ENCODE data around the gene IGF2.

Gene IGF2

GRCh38 chr11:2102132-2102882 is 36.9 kb downstream of the IGF2 start:
- DNase-seq, result no peak

DNA sequence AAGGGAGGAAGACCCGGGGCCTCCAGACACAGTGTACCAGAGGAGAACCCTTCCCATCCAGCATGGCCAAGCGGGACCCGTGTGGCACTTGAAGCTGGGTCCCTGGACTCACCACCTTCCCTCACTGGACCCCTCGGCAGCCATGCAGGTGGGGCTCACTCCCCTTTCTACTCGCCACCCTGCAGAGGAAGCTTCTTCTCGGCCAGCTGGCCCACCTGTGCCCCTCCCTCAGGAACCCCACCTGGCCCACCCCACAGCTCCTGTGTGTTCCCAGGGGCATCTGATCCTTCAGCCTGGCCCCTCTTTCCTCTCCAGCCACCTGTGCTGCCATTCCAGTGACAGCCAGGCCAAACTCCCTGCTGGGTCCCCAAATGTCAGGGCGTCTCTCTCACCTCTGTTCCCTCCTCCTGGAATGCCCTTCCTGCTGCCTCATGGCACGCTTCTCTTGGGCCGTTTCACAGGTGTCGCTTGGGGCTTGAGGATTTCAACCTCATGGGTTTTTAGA is 38.0 kb downstream of the IGF2 start:
- no peak for DNase-seq

DNA sequence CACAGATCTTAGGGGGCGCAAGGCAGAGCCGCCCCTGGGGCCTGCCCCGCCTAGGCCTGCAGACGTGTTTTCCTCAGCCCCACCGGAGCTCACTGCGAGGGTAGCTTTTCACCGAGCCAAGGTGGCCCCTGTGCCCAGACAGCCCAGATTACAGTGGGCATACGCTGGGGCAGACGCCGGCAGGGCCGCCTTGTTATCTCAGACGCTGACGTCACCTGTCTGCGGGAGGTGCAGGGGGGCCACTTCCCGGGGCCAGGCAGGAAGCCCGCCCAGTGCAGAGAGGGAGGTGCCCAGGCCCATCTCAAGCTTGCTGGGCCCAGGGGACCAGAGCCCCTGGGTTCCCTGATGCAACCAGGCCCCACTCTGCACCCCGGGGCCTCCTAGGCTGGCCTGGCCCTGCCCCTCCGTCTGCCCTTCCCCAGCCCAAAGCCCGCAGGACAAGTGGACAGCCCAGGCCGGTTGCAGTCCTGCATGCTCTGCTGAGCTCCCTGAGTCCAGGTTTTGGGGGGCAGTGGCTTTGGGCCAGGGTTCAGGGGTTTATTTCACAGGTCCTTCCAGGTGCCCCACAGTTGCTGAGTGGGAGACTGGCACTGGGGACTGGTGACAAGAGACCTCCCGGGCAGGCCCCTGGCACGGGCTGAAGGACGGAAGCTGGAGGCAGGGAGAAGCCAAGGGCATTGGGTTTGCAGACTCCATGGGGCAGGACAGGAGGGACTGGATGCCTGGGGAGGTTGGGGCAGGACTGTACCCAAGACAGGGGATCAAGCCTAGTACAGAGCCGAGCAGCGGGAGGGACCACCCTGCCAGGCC is 38.6 kb downstream of the IGF2 start:
- DNase-seq, result no peak

- peak; percentile 27 for DNase-seq
Observed at GRCh38 chr11:2099516-2100349, 39.5 kb downstream of the IGF2 start.

DNA sequence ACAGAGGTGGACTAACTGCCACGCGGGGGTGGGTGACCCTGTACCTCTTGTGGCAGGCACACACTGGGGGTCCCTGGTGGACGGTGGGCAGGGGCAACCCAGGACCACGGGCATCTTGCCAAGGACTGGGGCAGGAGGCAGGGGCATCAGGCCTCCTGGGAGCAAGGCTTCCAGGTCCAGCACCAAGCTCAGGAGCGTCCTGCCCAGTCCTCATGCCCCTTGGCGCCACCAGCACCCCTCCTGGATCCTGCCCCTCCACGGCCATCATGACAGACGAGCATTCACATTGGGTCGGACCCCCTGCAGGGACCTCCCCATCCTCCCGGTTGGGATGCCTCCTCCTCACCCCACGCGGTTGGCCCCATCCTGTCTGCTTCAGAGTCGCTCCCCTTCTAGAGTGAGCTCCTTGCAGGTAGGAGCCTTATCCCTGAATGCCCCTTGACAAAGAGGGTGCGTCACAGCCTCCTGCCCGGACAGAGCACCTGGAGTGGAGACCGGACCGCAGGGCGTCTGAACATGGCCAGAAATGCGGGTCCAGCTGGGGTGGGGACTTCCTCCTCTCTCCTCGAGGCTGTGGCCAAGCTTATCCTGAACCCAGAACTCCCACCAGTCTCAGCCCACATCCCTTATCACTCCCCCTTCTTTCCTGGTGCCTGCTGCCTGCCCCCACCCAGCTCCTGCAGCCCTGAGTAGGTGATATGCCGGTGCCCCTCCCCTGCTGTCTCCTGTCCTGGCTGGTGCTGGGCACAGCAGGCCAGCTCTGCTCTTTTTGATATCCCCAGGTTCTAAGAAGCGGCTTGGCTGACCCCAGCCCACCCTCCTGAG is 40.3 kb downstream of the IGF2 start:
- DNase-seq, result no peak

DNA sequence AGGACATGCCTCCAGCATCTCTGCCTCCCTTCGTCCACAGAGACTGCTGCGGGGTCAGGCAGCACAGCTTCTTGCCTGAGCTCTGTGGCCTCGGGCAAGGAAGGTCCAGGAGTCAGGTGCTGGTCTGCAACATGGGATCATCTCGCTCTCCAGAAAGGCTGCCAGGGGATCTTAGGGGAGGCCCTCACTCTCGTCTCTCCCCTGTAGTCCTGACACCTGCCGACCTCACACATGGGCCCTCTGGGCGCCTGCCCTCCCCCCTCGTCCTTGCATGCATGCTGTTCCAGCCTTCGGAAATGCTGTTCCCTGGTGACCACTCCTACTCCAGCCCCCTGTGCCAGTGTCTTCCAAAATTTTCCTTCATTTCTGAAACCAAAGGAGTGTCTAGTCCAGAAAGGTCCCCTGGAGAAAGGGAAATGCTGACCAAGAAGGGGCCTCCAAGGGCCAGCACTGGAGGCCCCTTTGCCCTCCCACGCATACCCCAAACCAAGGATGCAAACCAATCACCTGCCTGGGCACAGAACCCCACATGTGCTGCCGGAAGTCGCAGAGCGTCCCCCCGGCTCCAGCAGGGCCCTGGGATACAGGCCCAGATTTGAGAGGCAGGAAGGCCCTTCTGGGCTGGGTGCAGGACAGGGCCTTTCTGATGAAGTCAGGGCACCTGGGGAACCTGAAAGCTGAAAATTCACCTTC is 41.0 kb downstream of the IGF2 start:
- no peak for DNase-seq

- no peak for DNase-seq
Observed at GRCh38 chr11:2097356-2097997, 41.7 kb downstream of the IGF2 start.

DNA sequence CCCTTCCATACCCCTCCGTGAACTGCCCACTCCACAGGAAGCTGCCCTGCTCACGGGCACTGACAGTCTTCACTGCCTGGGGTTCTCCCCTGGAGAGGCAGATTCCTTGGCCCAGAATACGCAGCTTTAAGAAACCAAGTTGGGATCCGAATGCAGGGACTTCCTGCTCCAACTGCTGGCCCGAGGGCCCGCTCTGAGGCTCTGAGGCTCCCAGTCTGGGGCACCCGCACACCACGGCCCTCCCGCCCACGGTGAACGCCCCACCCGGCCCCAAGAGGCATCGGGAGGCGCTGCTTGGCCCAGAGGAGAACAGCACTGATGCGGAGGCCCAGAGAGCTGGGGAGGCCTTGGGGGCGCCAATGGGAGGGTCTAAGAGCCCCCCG is 42.3 kb downstream of the IGF2 start:
- DNase-seq, result no peak

GRCh38 chr11:2096011-2096918 is 42.9 kb downstream of the IGF2 start:
- no peak for DNase-seq

- no peak for DNase-seq
Observed at GRCh38 chr11:2095542-2095941, 43.6 kb downstream of the IGF2 start.

GRCh38 chr11:2095198-2095520 is 44.0 kb downstream of the IGF2 start:
- no peak for DNase-seq

DNA sequence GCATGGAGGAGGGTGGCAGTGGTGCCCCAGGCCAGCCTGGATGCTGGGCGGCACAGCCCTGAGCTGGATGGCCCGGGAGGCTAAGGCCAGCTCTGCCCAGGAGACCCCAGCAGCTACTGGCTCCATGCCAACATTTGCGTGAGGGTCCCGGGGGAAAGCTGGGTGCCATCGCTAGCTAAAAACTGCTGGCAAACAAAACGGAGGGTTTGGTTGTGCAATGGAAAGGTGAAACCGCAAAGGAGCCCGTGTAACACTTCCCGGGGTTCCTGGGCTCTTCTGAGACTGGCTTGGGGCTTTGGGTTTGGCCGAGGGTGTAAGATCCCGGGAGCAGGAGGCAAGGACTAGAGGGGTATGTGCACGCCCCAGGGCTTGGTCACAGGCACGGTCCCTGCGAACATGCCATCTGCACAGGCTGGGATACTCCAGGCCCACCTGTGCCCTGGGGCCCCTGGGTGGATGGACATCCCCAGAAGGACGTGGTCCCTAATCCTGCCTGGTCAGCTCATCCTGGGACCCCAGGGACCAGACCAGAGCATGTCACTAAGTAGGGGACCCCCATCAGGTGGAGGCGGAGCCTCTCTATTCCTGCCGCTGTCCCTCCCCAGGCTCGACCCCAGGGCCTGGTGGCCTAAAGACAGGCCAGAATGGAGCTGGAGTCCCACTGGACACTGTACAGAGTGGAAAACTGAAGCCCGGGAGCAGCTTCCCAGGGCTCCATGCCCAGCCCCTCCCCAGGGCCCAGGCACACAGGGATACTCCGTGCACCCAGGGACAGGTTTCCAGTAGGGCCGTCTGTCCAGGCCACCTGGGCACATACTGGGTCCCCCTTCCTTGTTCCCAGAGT is 44.6 kb downstream of the IGF2 start:
- no peak for DNase-seq

DNA sequence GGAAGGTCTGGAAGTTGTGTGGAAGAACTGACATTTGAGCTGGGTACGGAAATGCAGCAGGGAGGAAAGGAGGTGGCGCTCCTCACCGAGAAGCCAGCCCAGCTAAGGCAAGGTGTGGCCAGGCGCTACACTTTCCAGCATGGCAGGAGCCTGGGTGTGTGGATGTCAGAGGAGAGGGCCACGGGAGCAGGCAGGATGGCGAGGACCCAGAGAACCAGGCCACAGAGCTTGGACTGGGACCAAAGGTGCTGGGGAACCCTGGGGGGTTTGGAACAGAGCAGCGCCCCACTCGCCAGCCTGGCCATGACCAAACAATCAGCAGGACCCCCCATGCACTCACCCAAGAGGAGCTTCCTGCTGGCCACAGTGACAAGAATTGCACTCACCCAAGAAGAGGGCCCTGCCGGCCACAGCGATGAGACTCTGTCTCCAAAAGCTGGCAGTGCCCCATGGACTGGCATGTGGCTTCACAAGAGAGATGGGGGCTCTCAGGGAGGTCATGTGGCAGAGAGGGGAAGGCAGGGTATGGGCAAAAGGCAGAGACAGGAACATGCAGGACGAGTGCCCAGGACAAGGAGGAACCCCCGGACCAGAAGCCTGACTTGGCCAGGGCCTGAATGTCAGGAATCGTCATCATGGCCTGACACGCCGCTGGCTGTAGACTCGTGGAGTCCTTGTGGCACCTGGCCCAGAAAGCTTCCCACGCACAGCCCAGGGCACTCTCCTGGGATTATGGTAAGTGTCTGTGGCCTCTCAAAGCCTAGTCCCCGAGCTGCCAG is 45.4 kb downstream of the IGF2 start:
- DNase-seq, result peak; percentile 27

DNA sequence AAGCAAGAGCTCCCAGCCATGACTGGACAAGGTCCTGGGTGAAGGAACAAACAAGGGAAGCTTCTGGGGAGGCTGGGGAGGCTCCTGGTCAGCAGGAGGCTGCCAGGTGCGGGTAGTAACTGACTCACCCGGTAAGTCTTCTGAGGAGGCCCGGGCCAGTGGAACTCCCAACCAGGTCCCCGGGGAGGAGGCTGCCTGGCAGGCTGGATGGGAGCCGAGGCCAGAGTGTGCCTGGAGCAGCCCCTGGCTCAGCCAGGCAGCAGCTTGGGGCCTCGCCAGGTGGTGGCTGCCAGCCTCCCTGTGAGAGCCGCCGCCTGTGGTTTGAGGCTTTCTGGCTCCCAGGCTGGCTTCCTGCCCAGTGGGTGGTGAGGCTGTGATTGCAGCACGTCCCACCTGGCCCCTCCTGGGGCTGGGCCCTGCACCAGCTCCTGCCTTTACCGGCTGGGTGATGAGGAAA is 46.2 kb downstream of the IGF2 start:
- peak; percentile 88 for DNase-seq

DNA sequence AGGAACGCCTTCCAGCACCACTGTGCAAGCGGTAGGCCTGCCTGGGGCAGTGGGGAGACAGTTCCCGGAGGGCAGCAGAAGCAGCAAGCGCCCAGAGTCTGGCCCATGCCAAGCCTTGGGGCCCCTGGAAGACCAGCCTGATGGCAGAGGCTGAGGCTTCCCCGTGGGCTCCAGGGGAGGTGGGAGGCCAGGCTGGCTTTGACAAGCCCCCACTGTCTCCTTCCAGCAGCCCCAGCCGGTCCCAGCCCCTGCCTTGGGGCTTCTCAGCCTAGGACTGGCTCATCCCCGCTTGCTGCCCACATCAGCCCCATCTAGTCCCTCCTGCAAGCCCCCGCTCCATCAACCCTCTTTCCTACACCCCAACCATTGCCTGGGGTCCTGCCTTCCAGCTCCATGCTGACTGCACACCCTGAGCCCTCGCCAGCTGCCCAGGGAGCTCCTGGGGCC is 46.7 kb downstream of the IGF2 start:
- no peak for DNase-seq

DNA sequence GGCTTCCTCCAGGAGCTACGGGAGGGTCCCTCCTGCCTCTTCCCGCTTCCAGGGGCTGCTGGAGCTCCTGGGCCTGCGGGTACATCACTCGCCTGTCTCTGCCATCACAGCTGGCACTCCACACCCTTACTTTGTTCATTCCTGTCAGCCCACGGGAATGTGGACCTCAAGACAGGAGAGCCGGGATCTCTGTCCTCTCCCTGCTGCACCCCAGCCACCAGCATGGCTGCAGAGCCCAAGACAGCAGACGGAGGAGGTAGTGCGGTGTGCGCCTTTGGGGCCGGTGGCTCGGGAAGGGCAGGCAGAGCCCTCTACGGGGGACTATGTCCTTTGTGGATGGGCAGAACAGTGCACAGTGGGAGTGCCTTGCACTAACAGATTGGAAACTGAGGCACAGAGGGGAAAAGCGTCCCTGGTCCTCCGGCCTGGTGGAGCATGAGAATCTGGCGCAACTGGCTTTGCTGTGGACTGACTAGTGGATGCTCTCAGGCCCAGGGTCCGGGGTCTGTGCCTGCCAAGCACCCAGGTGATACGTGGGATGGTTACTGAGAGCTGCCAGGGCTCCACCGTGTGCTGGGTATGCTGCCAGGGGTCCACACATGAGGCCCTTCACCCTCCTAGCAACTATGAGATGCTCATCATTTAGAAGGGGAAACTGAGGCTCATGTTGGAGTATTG is 47.3 kb downstream of the IGF2 start:
- DNase-seq, result no peak

DNA sequence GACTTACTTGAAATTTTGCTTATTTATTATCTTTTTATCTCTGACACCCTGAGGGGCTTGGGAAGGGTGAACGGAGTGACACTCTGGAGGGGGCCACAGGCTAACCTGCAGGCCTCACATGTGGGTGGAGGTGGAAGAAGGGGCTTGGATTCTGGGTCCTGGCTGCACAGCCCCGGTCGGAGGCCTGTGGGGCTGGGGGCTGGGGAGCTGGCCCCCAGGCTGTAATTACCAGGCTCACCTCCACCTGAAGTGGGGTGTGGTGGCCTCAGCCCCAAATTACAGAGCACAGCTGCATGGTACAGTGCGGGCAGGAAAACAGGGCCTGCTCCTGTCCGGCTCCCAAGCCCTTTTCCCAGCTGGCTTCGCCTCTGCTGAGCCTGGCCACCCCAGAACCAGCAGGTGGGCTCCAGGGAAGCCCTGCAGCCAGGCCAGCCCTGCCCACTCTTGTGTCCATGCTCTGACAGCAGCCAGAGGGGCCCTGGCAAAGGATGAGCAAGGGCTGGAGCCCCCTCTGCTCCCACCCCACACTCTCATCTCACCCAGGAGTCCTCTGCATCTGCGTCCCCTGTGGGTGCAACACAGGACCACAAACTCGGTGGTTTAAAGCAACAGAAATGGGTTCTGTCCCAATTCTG is 48.0 kb downstream of the IGF2 start:
- no peak for DNase-seq
